Middle frontal gyrus (tissue), 1 donor: Measurements from ENCODE around the gene STRIP2.
"Not testable (repeated sequence)": the region's sequence is repeated elsewhere in the genome, so short reads cannot be mapped to it uniquely, and the experiment has no call there.

Source experiments
- DNase-seq: peaks from one replicate; pipeline ENCODE4 v3.0.0-alpha.2; 2015; ENCODE audit warnings: low spot score; ENCODE audit errors: extremely low spot score

The STRIP2 gene

GRCh38 chr7:129493555-129493954 is 59.3 kb downstream of the STRIP2 start:
- no peak for DNase-seq

- DNase-seq: no peak
Observed at GRCh38 chr7:129494041-129494440, 59.8 kb downstream of the STRIP2 start.

- no peak for DNase-seq
Observed at GRCh38 chr7:129495987-129496386, 61.8 kb downstream of the STRIP2 start.

GRCh38 chr7:129496653-129497052 is 62.4 kb downstream of the STRIP2 start:
- DNase-seq: no peak

- no peak for DNase-seq
Observed at GRCh38 chr7:129497156-129497555, 62.9 kb downstream of the STRIP2 start.

GRCh38 chr7:129498021-129498420 is 63.8 kb downstream of the STRIP2 start:
- no peak for DNase-seq

GRCh38 chr7:129499999-129500398 is 65.8 kb downstream of the STRIP2 start:
- DNase-seq: no peak

- peak; percentile 64 for DNase-seq
Observed at GRCh38 chr7:129501760-129502707, 67.8 kb downstream of the STRIP2 start, which contains the start of gene SMKR1. Gene SMKR1 (plus strand): TSS chr7:129502531. CDS start chr7:129502825, 294 bp downstream.

- no peak for DNase-seq
Observed at GRCh38 chr7:129502708-129503685, 68.8 kb downstream of the STRIP2 start.

- DNase-seq: no peak
Observed at GRCh38 chr7:129503725-129504124, 69.5 kb downstream of the STRIP2 start.

- DNase-seq: no peak
Observed at GRCh38 chr7:129512192-129512591, 78.0 kb downstream of the STRIP2 start.

- no peak for DNase-seq
Observed at GRCh38 chr7:129513546-129513945, 79.3 kb downstream of the STRIP2 start.

- no peak for DNase-seq
Observed at GRCh38 chr7:129514683-129515082, 80.5 kb downstream of the STRIP2 start.

GRCh38 chr7:129515381-129515780 is 81.1 kb downstream of the STRIP2 start:
- DNase-seq: no peak

GRCh38 chr7:129517931-129518330 is 83.7 kb downstream of the STRIP2 start:
- no peak for DNase-seq

GRCh38 chr7:129519464-129519863 is 85.2 kb downstream of the STRIP2 start:
- no peak for DNase-seq

- DNase-seq: no peak
Observed at GRCh38 chr7:129522088-129522970, 88.1 kb downstream of the STRIP2 start.

GRCh38 chr7:129522971-129523340 is 88.7 kb downstream of the STRIP2 start:
- no peak for DNase-seq

GRCh38 chr7:129523924-129524323 is 89.7 kb downstream of the STRIP2 start:
- DNase-seq: no peak

- DNase-seq: not testable (repeated sequence)
Observed at GRCh38 chr7:129524405-129524804, 90.2 kb downstream of the STRIP2 start.
